Amniotic stem cell (primary cell): ENCODE data around the gene GLYATL2.

ENCODE experiments used
- DNase-seq: peaks from one replicate; lab custom pipeline; 2025; lab: John Stamatoyannopoulos, UW

The GLYATL2 gene, protein sequence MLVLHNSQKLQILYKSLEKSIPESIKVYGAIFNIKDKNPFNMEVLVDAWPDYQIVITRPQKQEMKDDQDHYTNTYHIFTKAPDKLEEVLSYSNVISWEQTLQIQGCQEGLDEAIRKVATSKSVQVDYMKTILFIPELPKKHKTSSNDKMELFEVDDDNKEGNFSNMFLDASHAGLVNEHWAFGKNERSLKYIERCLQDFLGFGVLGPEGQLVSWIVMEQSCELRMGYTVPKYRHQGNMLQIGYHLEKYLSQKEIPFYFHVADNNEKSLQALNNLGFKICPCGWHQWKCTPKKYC

DNA sequence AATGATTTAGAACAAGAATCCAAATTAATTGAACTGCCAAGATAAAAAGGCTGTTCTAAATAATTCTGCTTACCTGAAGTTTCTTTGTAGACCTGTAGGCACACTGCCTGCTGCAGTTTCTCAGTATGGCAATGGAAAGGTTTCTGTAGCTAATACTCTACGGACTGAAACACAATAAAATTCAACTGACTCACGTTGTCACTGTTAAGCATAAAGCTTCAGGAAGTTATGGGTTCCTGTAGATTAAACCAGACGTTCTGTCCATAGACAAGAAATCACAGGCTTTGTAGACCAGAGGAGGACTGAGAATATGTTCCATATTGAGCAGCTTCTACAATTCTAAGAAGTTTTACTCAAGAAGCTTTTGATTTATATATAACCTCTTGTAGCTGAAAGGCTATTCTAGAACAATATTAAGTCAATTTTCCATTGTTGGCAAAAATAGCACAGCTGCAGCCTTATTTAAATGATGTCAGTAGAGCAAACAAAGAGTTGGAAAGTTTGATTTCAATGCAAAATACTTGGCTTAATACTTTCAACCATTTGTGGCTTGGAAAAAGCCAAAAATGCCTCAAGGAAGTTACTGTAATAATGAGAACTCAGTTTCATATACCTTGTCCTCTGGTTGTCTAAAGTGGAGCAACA lies at the start of gene GLYATL2:
TSS of gene GLYATL2 (minus strand) at position 344 of the 645 bp plus-strand sequence. CDS start 5,092 bp downstream, outside the sequence.
- DNase-seq = no peak

DNA sequence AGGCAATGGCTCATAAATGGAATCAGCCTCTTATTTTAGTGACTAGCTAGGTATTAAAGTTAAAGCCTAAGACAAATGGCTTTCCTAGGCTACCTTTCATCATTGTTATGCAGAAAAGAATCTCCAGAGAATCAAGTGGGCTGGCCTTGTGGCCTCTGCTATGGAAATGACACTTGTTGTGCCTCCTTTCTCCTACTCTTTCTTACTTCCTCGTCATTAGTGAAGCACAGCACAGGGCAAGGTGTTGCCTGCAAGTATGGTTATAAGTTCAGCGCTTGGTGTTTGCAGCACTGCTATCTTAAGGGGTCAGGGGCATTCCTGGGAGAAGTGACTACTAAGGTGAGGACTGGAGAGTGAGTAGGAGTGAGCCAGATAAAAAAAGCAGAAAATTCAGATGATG lies 49.4 kb upstream of the GLYATL2 start:
- DNase-seq = no peak

DNA sequence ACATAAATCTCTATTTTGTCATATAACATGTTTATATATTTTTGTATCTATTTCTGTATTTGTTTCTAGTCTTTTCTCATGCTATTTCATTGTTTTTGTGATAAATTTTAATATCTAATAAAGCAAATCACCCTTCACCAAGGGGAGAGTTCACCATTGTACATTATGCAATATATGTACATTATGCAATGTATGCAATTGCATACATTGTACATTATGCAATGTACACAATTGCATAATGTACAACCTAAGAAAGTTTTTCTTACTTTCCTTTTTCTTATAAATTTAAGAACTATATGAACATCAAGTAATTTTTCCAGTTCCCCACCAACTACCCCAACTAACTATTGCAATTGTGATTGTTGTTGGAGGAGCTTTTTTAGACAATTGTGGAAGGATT lies 44.1 kb upstream of the GLYATL2 start:
- no peak for DNase-seq

DNA sequence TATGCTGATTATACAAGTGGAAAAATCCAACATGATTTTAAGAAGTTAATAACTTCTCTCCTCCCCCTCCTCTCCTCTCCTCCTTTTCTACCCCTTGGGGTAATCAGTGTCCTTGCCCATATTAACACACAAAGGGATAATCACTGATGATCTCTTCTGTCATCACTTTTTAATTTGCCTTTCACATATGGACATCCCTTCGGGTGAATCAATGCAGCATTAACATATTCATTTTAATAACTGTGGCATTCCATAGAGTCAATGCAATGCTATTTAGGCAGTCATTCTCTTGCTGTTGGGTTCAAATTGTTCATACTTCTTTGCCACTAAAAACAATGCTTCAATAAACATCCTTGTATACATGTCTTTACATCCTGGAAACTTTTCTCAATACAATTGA lies 42.9 kb upstream of the GLYATL2 start:
- no peak for DNase-seq

DNA sequence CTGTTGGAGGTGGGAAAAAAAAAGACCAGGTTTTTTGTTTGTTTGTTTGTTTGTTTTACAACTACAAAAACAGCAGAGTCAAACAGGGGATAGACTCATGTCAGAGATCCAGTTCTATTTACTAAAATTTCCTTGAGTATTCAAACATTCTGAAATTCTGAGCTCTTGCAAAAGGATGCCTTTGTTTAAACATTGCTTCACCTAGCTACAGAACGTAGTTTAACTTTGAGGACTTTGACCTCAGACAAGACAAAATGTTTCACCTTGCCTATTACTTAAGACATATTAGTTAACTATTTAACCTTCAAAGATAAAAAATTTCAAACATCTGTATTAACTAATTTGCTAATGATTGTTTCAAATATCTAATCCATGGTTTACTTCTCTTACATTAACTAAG lies 36.1 kb upstream of the GLYATL2 start:
- DNase-seq = no peak

DNA sequence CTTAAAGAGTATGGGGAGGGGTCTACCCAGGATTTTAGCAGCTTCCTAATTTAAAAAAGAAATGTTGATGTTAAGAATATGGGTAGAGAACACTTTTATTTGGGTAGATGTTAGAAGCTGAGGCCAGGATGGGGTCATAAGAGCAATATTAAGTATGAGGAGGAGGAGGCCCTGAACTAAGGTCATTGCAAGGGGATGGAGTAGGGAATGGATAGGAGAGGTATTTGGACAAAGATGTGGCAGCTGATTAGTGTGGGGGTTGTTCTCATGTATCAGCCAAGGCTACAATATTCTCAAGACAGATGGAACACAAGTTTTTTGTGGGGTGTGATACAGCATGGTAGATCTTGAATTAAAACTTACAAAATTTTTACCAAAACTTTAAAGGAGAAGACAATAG lies 35.7 kb upstream of the GLYATL2 start:
- no peak for DNase-seq

DNA sequence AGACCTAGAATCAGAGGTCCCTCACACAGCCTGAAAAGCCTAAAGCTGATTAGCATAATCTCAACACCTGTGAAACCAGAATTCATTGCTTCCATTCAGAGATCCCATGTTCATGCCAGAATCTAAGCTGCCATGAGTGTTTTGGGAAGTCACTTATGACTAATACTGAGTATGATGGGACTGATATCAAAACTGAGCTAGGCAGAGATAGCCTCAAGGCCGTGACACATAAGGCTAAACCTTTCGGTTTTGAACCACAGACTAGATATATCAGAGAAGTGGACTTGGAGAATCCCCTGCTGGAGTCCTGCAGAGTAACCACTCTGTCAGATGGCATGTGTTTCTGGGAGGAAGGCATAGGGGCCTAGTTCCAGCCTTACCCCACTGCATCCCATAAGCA lies 23.1 kb upstream of the GLYATL2 start:
- DNase-seq = no peak

DNA sequence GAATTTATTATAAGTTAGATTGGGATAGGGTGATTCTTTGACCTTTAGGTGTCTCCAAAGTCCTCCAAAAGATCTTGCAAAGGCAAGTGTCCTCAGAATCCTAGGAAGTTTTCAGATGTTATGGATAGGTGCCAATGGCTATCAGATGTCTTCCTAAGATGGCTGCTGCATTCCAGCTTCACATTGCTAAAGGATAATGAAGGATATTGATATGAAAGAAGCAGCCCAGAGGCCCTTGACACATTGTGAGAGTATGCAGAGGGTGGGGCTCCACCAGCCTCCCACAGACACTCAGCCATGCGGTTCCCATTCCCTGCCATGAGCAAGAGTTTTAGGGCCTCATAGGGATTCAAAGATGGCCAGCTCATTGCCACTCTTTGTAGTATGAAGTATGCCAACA lies 22.3 kb upstream of the GLYATL2 start:
- DNase-seq = no peak

DNA sequence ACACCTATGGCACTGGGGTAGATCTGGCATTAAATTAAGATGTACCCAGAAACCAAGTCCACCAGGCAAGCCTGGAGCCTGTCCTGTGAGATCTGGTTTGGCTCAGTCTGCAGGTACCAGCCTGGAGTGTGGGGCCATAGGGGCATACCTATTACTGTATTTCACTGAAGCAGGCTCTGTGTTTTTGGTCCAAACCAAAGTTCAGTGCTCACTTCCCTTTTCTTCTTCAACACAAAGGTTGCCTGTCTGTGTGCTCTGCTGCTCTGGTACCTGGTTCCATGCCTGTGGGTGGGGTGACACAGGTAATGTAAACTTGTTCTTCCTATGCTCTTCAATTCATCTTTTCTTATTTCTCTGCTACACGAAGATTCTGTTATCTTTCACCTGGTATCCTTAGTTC lies 19.8 kb upstream of the GLYATL2 start:
- DNase-seq = no peak

DNA sequence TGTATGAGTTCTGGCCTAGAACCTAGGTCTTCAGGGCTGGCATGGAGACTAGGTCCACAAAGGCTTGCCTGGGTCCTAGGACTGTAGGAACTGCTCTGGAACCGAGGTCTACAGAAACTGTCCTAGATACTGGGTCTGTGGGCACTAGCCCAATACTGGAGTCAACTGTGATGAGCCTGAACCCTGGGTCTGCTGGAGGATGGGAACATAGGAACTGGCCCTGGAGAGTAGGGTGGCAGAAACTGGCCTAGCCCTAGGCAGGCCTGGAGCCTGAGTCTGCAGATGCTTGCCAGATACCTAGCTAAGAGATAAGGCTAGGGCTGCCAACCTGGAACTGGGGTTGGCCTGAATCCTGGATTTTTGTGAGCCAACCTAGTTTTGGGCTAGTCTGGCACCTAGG lies 19.2 kb upstream of the GLYATL2 start:
- DNase-seq = no peak

DNA sequence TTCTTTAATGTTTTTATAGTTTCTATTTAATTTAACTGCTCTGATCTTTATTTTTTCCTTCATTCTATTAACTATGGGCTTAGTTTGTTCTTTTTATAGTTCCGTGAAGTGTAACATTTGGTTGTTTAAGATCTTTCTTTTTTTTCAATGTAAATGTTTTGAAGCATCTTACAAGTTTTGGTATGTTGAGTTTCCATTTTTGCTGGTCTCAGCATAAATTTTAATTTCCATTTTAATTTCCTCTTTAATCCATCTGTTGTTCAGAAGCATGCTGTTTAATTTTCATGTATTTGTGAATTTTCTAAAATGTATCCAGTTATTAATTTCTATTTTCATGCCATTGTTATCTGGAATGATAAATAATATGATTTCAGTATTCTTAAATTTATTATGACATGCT lies 17.0 kb upstream of the GLYATL2 start:
- DNase-seq = no peak

DNA sequence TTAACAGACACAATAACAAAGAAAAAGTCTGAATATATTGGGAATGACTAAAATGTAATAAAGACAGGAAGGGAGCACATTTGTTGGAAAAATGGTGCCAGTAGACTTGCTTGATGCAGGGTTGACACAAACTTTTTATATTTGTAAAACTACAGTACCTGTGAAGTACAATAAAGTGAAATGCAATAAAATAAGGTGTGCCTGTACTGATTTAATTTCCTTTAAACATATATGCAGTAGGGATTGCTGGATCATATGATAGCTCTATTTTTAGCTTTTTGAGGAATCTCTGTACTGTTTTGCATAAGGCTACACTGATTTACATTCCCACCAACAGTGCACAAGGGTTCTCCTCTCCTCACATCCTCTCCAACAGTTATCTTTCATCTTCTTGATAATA lies 12.3 kb upstream of the GLYATL2 start:
- no peak for DNase-seq

DNA sequence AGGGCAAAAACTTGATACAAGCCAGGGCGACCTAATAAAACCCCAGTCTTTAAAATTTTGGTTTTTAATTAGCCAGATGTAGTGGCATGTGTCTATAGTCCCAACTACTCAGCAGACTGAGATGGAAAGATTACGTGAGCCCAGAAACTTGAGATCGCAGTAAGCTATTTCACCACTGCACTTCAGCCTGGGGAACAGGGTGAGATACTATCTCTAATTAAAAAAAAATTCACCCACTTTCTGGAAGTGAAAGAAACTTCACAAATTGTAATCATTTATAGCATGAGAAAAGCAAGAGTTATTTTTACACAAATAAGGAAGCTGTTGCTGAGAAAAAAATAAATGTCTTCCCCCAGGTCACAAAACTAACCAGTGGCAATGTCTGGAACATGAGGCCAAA lies 882 bp upstream of the GLYATL2 start:
- DNase-seq = no peak

DNA sequence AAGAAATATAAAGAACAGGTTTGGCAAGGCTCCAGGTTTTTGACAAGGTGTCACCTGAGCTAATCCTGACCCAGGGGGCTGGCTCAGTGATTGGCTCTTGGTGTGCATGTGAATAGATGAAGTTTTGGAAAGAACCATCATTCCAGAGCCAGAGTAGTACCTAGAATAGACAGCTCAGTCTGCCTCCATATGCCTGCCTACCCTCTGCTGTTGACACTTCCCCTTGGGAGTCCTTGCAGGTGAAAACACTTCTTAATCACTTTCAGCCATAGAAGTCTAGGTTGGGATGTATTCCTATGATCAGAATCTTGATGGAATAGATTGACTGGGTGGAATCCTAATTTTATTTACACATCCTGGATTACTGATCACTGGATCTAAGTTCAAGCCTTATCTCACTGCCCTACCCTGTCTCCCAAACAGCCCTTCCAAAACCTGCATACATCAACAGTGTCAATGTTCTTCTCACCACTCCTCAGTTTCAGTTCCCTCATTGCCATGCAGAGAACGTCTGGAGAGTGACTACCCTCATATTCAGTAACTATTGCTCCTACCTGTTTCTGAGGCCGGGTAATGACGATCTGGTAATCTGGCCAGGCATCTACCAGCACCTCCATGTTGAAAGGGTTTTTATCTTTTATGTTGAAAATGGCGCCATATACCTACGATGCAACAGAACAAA lies 6.7 kb downstream of the GLYATL2 start:
- DNase-seq = no peak

DNA sequence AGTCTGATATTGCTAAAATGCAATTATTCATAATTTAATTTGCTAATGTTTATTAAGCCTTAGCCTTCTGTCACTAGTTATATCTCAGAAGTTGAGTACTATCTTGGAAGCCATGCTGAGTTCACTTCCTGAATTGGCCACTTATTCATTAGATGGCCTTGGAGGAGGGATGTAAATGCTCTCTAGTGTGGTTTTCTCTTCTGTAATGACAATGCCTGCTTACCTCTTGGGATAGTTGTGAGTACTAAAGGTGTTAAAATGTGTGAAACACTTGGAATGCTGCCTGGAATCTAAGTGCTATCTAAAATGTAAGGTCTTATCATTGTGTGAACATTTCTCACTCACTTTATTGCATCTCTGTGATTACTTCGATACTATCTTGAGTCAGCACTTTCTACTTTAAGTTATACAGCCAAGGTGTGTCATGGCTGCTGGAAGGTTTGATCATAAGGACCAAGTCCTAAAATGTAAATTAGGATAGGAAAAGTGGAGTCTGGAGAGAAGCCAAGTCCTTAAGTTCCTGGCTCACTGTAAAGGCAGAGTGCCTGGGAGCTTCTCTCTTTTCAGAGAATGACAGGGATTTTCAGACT lies 12.4 kb downstream of the GLYATL2 start:
- DNase-seq = peak; percentile 4

DNA sequence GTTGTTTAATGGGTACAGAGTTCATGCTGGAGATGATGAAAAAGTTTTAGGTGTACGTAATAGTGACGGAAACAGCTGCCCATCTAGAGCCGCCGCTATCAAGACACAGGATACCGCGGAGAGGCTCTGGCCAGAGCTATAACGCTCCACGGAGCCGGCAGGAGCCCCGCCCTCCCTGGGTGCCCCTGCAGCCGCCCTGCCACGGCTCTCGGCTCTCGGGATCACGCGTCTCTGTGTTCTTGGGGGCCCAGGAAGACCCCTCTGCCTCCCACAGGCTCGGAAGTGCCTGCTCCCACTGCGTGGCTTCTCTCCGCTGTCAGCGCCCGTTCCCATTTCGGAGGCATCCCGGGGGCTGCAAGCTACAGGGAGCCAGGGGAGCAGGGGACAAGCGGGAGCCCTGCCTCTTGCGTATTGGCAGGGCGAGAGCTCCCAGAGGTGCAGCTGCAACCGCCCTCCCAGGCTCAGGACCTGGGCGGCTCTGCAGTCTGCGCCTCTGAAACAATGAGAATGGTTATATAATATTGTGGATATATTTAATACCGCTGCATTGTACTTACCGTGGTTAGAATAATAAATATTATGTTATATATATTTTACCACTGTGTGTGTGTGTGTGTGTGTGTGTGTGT lies 13.7 kb downstream of the GLYATL2 start:
- no peak for DNase-seq

DNA sequence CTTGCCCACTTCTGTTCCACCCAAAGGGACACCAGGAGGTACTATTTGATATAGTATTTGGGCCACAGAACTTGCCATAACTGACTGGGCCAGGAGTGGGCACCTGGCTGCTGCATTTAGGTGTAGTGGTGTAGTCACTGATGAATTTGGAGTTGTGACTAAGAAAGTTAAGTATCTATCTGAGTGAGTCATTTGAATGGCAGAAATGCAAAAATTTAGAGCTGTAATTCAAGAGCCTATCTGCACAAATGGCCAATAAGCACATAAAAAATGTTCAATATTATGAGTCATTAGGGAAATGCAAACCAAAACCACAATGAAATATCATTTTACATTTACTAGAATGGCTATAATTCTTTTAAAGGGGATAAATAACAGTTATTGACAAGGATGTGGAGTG lies 14.7 kb downstream of the GLYATL2 start:
- DNase-seq = peak; percentile 24

DNA sequence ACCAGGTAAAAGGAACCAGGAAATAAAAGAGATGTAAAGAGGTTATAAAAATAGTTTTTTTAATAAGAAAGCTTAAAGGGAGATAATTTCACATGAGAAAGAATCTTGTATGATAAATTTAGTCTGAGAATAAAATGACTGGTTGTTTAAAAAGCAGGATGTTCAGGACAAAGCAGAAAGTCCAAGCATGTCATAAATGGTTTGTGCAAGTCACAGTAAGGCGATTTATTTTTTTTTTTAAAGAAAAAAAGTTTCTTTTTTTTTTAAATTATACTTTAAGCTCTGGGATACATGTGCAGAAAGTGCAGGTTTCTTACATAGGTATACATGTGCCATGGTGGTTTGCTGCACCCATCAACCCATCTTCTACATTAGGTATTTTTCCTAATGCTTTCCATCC lies 30.8 kb downstream of the GLYATL2 start:
- DNase-seq = no peak

DNA sequence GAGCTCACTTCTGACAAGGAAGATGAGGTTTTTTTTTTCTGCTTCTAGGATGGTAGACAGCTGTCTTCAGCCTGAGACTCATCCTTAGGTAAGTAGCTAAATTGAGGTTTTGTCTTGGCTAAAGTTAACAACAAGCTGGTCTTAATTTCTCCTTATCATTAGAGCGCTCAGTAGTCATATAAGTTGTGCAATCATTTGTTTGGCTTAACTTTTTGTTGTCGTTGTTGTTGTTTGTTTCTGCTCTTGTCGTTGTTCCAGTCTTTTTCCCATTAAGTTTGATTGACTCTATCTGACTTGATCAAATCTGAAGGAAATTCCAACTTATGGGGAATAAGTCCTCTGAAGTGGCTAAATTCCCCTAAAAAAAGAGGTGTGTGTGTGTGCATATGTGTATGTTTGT lies 33.0 kb downstream of the GLYATL2 start:
- no peak for DNase-seq

DNA sequence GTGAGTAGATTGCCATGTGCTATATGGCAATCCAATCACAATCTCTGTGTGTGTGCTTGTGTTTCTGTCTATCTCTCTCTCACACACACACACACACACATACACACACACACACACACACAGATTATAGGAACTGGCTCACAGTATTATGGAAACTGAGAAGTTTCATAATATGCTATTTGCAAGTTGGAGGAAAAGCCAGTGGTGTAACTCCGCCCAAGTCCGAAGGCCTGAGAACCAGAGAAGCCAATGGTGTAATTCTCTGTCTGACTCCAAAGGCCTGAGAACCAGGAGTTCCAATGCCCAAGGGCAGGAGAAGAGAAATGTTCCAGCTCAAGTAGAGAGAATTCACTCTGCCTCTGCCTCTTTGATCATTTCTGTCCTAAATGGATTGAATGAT lies 37.2 kb downstream of the GLYATL2 start:
- DNase-seq = no peak

DNA sequence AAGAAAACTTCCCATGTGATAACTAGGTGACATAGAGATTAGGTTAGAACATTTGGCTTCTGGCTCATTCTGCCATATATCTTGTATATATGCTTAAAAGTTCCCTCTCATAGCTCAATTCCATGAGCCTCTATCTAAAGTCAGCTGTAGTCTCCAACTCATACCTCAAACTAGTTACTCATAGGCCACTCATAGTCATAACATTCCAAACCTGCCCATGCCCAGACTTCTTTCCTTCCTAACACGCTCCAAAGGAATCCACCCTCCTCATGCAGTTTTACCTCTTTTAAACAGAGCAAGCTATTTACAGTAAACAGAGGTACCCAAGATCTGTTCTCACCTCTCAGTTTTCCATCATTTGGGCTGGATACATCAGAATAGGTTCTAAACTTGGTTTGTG lies 39.4 kb downstream of the GLYATL2 start:
- peak; percentile 0 for DNase-seq

DNA sequence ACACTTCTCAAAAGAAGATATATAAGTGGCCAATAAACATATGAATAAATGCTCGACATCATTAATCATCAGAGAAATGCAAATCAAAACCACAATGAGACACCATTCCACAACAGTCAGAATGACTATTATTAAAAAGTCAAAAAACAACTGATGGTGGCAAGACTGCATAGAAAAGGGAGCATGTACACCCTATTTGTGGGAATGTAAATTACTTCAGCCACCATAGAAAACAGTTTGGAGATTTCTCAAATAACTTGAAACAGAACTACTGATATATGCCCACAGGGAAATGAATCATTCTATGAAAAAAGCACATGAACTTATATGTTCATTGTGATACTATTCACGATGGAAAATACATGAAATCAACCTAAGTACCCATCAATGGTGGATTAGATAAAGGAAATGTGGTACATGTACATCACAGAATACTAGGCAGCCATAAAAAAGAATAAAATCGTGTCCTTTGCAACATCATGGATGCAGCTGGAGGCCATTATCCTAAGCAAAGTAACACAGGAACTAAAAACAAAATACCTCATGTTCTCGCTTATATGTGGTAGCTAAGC lies 42.4 kb downstream of the GLYATL2 start:
- no peak for DNase-seq
